ENCODE results near the gene DTNBP1.

Gene DTNBP1

DNA sequence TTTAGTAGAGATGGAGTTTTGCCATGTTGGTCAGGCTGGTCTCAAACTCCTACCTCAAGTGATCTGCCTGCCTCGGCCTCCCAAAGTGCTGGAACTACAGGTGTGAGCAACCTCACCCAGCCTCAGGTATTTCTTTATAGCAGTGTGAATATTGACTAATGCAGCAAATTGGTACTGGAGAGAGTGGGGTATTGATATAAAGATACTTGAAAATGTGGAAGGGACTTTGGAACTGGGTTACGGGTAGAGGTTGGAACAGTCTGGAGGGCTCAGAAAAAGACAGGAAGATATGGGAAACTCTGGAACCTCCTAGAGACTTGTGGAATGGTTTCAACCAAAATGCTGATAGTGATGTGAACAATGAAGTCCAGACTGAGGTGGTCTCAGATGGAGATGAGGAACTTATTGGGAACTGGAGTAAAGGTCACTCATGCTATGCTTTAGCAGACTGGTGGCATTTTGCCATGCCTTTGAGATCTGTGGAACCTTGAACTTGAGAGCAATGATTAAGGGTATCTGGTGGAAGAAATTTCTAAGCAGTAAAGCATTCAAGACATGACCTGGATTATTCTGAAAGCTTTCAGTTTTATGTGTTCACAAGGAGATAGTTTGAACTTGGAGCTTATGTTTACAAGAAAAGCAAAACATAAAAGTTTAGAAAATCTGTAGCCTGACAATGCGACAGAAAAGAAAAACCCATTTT, 127.2 kb downstream of the DTNBP1 start:
- TF ChIP-seq, protein P1, sequence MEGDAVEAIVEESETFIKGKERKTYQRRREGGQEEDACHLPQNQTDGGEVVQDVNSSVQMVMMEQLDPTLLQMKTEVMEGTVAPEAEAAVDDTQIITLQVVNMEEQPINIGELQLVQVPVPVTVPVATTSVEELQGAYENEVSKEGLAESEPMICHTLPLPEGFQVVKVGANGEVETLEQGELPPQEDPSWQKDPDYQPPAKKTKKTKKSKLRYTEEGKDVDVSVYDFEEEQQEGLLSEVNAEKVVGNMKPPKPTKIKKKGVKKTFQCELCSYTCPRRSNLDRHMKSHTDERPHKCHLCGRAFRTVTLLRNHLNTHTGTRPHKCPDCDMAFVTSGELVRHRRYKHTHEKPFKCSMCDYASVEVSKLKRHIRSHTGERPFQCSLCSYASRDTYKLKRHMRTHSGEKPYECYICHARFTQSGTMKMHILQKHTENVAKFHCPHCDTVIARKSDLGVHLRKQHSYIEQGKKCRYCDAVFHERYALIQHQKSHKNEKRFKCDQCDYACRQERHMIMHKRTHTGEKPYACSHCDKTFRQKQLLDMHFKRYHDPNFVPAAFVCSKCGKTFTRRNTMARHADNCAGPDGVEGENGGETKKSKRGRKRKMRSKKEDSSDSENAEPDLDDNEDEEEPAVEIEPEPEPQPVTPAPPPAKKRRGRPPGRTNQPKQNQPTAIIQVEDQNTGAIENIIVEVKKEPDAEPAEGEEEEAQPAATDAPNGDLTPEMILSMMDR (IDR thresholded peaks at IDR 0.05; ENCODE audit: extremely low read depth, insufficient read depth, missing control alignments) = no peak
- DNase-seq (ENCODE audit: low spot score) = no peak
- in situ Hi-C loops (cut with MboI; ENCODE audit: low pct_unique_long_range_greater_than_20kb, low sequenced_read_pairs, unreplicated experiment) = no loop called here

DNA sequence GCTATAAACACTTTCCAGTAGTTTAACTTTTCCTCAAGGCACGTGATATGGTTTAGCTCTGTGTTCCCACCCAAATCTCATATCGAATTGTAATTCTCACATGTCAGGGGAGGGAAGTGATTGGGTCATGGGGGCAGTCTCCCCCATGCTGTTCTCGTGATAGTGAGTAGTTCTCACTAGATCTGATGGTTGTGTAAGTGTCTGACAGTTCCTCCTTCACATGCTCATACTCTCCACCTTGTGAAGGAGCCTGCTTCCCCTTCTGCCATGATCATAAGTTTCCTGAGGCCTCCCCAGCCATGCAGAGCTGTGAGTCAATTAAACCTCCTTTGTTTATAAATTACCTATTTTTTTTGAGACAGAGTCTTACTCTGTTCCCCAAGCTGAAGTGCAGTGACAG, 127.9 kb downstream of the DTNBP1 start:
- TF ChIP-seq, protein P1 (IDR thresholded peaks at IDR 0.05; ENCODE audit: extremely low read depth, insufficient read depth, missing control alignments) = no peak
- no peak for DNase-seq (ENCODE audit: low spot score)
- in situ Hi-C loops (cut with MboI; ENCODE audit: low pct_unique_long_range_greater_than_20kb, low sequenced_read_pairs, unreplicated experiment) = no loop called here

DNA sequence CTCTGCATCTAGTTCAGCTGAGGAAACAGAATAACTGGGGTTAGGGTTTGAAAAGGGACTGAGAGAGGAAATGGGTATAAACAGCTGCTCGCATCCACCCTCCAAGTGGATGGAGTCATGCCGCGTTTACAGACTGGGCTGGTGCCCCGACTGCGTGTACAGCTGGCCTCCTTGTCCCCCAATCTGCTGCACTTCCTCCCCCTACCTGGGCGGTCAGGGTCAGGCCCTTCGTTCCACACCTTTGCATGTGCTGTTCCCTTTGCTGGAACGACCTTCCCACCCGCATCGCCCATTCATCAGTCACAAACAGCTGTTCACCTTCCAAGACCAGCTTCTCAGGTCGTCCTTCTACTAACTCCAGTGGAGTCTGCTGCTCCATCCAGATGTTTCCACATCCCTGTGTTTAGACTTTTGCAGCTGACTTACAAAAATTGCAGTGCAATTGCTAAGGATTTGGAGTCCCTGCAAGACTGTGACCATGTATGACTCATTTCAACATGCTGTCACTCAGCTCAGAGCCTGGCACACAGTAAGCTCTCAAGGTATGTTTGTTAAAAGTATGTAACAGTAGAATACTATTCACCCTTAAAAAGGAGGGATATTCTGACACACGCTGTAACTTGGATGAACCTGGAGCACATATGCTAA, 129.3 kb downstream of the DTNBP1 start:
- in situ Hi-C loops (cut with MboI; ENCODE audit: low pct_unique_long_range_greater_than_20kb, low sequenced_read_pairs, unreplicated experiment) = no loop called here

DNA sequence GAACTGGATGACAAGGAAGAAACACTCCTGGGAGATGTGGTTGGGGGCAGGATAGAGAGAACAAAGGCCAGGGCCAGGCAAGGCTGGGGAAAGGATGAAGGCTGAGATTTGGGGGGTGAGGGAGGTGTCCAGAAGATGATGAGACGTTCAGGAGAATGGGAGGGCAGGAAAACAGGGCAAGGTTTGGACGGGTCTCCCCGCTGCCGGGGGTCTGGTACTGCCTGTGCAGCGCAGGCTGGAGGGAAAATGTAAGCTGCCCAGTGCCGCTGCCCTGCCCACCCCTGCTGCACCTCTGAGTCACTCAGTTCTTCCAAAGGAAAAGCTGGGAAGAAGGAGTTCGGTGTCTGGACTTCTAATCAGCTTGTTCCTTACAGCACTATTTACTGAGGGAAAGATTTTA, 130.9 kb downstream of the DTNBP1 start:
- in situ Hi-C loops (cut with MboI; ENCODE audit: low pct_unique_long_range_greater_than_20kb, low sequenced_read_pairs, unreplicated experiment) = no loop called here
- DNase-seq (ENCODE audit: low spot score) = no peak
- TF ChIP-seq, protein P1 (IDR thresholded peaks at IDR 0.05; ENCODE audit: extremely low read depth, insufficient read depth, missing control alignments) = no peak

More for the DNA sequence above, 129.3 kb downstream of the DTNBP1 start:
- TF ChIP-seq, protein P1 (IDR thresholded peaks at IDR 0.05; ENCODE audit: extremely low read depth, insufficient read depth, missing control alignments) = no peak
- DNase-seq (ENCODE audit: low spot score) = no peak

DNA sequence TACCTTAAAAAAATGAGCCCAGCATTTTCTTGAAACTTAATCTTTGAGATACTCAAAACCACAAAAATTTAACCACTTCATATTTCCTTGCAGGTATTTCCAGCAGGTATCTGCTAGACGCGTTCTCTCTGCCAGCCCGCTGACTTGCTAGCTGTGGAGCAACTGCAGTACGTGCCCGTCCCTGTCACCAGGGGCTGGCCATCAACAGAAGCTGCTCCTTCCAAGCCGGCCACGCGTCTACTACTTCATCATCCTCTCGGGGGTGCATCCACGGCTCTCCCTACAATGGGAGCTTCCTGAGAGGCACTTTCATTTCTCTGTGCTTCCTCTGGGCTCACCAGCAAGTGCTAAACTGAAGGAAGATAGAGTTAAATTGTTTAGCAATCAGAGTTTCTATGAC, 132.4 kb downstream of the DTNBP1 start:
- DNase-seq (ENCODE audit: low spot score) = no peak
- TF ChIP-seq, protein P1 (IDR thresholded peaks at IDR 0.05; ENCODE audit: extremely low read depth, insufficient read depth, missing control alignments) = no peak
- in situ Hi-C loops (cut with MboI; ENCODE audit: low pct_unique_long_range_greater_than_20kb, low sequenced_read_pairs, unreplicated experiment) = no loop called here

DNA sequence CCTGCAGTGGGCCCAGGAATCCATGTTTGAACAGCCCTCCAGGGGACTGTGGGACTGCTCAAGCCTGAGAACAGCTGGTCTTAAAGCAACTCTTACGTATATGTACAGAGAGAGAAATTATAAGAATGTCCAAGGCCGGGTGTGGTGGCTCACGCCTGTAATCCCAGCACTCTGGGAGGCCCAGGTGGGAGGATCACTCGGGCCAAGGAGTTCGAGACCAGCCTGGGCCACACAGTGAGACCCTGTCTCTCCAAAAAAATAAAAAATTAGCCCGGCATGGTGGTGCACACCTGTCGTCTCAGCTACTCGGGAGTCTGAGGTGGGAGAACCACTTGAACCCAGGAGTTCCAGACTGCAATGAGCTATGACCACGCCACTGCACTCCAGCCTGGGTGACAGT, 134.0 kb downstream of the DTNBP1 start:
- TF ChIP-seq, protein P1 (IDR thresholded peaks at IDR 0.05; ENCODE audit: extremely low read depth, insufficient read depth, missing control alignments) = no peak
- no peak for DNase-seq (ENCODE audit: low spot score)
- in situ Hi-C loops (cut with MboI; ENCODE audit: low pct_unique_long_range_greater_than_20kb, low sequenced_read_pairs, unreplicated experiment) = no loop called here

All from GM13977 (cell line).